ENCODE data around the gene NISCH. TPM values are rescaled to one million over a fixed set of nuclear protein-coding genes. Genes with fewer than 3 reads are reported as not detected.

NISCH gene
- total RNA-seq, 1 experiment from 2014 or later = 72.8 TPM

DNA sequence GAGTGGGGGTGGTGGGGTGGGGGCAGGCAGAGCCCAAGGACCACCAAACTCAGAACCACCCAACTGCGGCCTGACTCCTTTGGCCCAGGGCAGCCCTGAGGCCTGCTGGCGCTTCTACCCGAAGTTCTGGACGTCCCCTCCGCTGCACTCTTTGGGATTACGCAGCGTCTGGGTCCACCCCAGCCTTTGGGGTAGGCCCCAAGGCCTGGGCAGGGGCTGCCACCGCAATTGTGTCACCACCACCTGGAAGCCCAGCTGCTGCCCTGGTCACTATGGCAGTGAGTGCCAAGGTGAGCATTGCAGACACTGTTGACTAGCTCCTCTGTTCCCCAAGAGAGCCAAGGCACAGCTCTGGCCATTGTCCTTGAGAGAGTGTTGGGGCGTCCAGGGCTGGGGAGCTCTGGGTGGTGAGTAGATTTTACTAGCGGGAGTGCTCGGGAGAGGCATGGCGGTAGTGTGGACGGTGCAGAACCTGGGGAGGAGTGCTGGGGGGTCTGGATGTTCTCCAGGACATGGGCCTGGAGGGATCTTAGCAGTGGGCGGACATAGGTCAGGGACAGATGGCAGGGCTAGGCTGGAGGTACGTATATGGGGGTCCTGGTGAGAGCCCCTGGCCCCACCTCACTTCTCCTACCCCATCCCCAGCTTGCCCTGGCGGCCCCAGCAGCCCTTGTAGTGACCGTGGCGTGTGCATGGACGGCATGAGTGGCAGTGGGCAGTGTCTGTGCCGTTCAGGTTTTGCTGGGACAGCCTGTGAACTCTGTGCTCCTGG is 65.5 kb downstream of the NISCH start:
- Histone ChIP-seq H3K4me1 (ENCODE audit: control insufficient read depth in 1 of 2, insufficient read depth in 2 of 2, low read length in 2 of 2) (peaks cover 0 to 3% of the 10 kb centered on the region in 2 experiments; a peak in 1 of 4 replicates), H3K27me3 (ENCODE audit: insufficient read depth, low read length) (no peaks in the 10 kb centered on the region), H3K36me3 (ENCODE audit: control insufficient read depth in 1 of 2, insufficient read depth in 2 of 2, low read length in 2 of 2) (peaks cover 0 to under 1% of the 10 kb centered on the region in 2 experiments; a peak in 1 of 4 replicates), H4K20me1 (ENCODE audit: insufficient read depth) (no peaks in the 10 kb centered on the region), H3K4me3 (replicated peaks in 1 of 2; ENCODE audit: low read depth in 1 of 2, low read length in 2 of 2) (no peak overlapping the region), H3K9ac (ENCODE audit: low read length) (no peak overlapping the region), H3K27ac (ENCODE audit: low read depth, low read length) (no peak overlapping the region), H3K79me2 (ENCODE audit: insufficient read depth, low read length) (no peaks in the 10 kb centered on the region), H3K9me2 (ENCODE audit: insufficient read depth) (no peaks in the 10 kb centered on the region), H2AFZ (ENCODE audit: low read depth, low read length, poor library complexity, severe bottlenecking) (no peak overlapping the region), H3K9me3 (ENCODE audit: control insufficient read depth in 1 of 2, insufficient read depth in 1 of 2, low read depth in 1 of 2, low read length in 2 of 2) (no peaks in the 10 kb centered on the region), H3K4me2 (ENCODE audit: low read length) (no peak overlapping the region)
- no TSS peak for BruUV-seq (replicated peaks)
- intact Hi-C loops (cut with micrococcal nuclease) = no loop called here
- TF ChIP-seq, protein P1, sequence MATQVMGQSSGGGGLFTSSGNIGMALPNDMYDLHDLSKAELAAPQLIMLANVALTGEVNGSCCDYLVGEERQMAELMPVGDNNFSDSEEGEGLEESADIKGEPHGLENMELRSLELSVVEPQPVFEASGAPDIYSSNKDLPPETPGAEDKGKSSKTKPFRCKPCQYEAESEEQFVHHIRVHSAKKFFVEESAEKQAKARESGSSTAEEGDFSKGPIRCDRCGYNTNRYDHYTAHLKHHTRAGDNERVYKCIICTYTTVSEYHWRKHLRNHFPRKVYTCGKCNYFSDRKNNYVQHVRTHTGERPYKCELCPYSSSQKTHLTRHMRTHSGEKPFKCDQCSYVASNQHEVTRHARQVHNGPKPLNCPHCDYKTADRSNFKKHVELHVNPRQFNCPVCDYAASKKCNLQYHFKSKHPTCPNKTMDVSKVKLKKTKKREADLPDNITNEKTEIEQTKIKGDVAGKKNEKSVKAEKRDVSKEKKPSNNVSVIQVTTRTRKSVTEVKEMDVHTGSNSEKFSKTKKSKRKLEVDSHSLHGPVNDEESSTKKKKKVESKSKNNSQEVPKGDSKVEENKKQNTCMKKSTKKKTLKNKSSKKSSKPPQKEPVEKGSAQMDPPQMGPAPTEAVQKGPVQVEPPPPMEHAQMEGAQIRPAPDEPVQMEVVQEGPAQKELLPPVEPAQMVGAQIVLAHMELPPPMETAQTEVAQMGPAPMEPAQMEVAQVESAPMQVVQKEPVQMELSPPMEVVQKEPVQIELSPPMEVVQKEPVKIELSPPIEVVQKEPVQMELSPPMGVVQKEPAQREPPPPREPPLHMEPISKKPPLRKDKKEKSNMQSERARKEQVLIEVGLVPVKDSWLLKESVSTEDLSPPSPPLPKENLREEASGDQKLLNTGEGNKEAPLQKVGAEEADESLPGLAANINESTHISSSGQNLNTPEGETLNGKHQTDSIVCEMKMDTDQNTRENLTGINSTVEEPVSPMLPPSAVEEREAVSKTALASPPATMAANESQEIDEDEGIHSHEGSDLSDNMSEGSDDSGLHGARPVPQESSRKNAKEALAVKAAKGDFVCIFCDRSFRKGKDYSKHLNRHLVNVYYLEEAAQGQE (IDR thresholded peaks at IDR 0.05; ENCODE audit: low read depth) = no peak
- TF ChIP-seq POLR2AphosphoS5 (IDR thresholded peaks at IDR 0.05; ENCODE audit: low read depth, low read length) (no peak), TCF7L2 (IDR thresholded peaks at IDR 0.05; ENCODE audit: borderline replicate concordance, extremely low read depth, insufficient read depth, insufficient read length) (no peak), MAX (IDR thresholded peaks at IDR 0.05) (no peak), POLR2A (IDR thresholded peaks at IDR 0.05; ENCODE audit: borderline replicate concordance, extremely low read depth, insufficient read depth, insufficient read length) (no peak)
- POLR2A ChIA-PET = no interaction called here
- RAD21 ChIA-PET (ENCODE audit: low non-redundant PET in 1 of 2, low total read pairs in 2 of 2, uncharacterized antibody in 2 of 2, unreplicated experiment in 2 of 2) = no interaction called here
- DNase-seq (ENCODE audit: low read depth, low spot score) (no peak), ATAC-seq (no peak)
- CTCF ChIA-PET = no interaction called here

Data from HCT116 (cell line).